Measurements from ENCODE around the gene WBP1L.

The WBP1L gene

GRCh38 chr10:102826148-102826796 lies 82.5 kb downstream of the WBP1L start:
- no peak overlapping the region for H3K4me3 ChIP-seq (ENCODE audit: low read length)
- H3F3A ChIP-seq (ENCODE audit: control insufficient read depth, insufficient read depth): no peaks in the 10 kb centered on the region
- H3K4me2 ChIP-seq (ENCODE audit: low read length): no peak overlapping the region
- H3K36me3 ChIP-seq (ENCODE audit: control insufficient read depth, low read length): no peaks in the 10 kb centered on the region
- H3K4me1 ChIP-seq (ENCODE audit: control insufficient read depth, low read length): no peaks in the 10 kb centered on the region
- TF ChIP-seq, protein P1, sequence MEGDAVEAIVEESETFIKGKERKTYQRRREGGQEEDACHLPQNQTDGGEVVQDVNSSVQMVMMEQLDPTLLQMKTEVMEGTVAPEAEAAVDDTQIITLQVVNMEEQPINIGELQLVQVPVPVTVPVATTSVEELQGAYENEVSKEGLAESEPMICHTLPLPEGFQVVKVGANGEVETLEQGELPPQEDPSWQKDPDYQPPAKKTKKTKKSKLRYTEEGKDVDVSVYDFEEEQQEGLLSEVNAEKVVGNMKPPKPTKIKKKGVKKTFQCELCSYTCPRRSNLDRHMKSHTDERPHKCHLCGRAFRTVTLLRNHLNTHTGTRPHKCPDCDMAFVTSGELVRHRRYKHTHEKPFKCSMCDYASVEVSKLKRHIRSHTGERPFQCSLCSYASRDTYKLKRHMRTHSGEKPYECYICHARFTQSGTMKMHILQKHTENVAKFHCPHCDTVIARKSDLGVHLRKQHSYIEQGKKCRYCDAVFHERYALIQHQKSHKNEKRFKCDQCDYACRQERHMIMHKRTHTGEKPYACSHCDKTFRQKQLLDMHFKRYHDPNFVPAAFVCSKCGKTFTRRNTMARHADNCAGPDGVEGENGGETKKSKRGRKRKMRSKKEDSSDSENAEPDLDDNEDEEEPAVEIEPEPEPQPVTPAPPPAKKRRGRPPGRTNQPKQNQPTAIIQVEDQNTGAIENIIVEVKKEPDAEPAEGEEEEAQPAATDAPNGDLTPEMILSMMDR (IDR thresholded peaks at IDR 0.05; ENCODE audit: low read depth, low read length, poor library complexity, severe bottlenecking): no peak
- TF ChIP-seq EZH2phosphoT487 (IDR thresholded peaks at IDR 0.05; ENCODE audit: borderline replicate concordance, low read length): no peak
- H3K9me3 ChIP-seq (ENCODE audit: control insufficient read depth, insufficient read depth, low read length): no peaks in the 10 kb centered on the region
- peaks cover 3% of the 10 kb centered on the region; the same call in 1 of the 2 replicates for H3K27me3 ChIP-seq (ENCODE audit: control insufficient read depth, low read length)
- no peaks in the 10 kb centered on the region for H3K79me2 ChIP-seq (ENCODE audit: control insufficient read depth, low read length)
- no peaks in the 10 kb centered on the region for H3K9me2 ChIP-seq (replicated peaks; ENCODE audit: control insufficient read depth, low read length)
- no peaks in the 10 kb centered on the region for H4K20me1 ChIP-seq (ENCODE audit: control insufficient read depth, insufficient read depth, low read depth, low read length)
- no peak overlapping the region for H3K27ac ChIP-seq (ENCODE audit: low read depth, low read length)

GRCh38 chr10:102827597-102827975 lies 83.8 kb downstream of the WBP1L start:
- H3K4me2 ChIP-seq (ENCODE audit: low read length): no peak overlapping the region
- H3K36me3 ChIP-seq (ENCODE audit: control insufficient read depth, low read length): no peaks in the 10 kb centered on the region
- H3K9me2 ChIP-seq (replicated peaks; ENCODE audit: control insufficient read depth, low read length): no peaks in the 10 kb centered on the region
- H4K20me1 ChIP-seq (ENCODE audit: control insufficient read depth, insufficient read depth, low read depth, low read length): no peaks in the 10 kb centered on the region
- H3K4me3 ChIP-seq (ENCODE audit: low read length): no peak overlapping the region
- H3K79me2 ChIP-seq (ENCODE audit: control insufficient read depth, low read length): no peaks in the 10 kb centered on the region
- peaks cover 3% of the 10 kb centered on the region; the same call in 1 of the 2 replicates for H3K27me3 ChIP-seq (ENCODE audit: control insufficient read depth, low read length)
- TF ChIP-seq, protein P1 (IDR thresholded peaks at IDR 0.05; ENCODE audit: low read depth, low read length, poor library complexity, severe bottlenecking): no peak
- TF ChIP-seq EZH2phosphoT487 (IDR thresholded peaks at IDR 0.05; ENCODE audit: borderline replicate concordance, low read length): no peak
- no peaks in the 10 kb centered on the region for H3F3A ChIP-seq (ENCODE audit: control insufficient read depth, insufficient read depth)
- no peaks in the 10 kb centered on the region for H3K4me1 ChIP-seq (ENCODE audit: control insufficient read depth, low read length)
- H3K9me3 ChIP-seq (ENCODE audit: control insufficient read depth, insufficient read depth, low read length): no peaks in the 10 kb centered on the region
- H3K27ac ChIP-seq (ENCODE audit: low read depth, low read length): no peak overlapping the region

- no peaks in the 10 kb centered on the region for H3K9me3 ChIP-seq (ENCODE audit: control insufficient read depth, insufficient read depth, low read length)
- H3K36me3 ChIP-seq (ENCODE audit: control insufficient read depth, low read length): no peaks in the 10 kb centered on the region
- peaks cover 3% of the 10 kb centered on the region; the same call in 1 of the 2 replicates for H3K27me3 ChIP-seq (ENCODE audit: control insufficient read depth, low read length)
- H4K20me1 ChIP-seq (ENCODE audit: control insufficient read depth, insufficient read depth, low read depth, low read length): no peaks in the 10 kb centered on the region
- H3K4me2 ChIP-seq (ENCODE audit: low read length): no peak overlapping the region
- no peak overlapping the region for H3K4me3 ChIP-seq (ENCODE audit: low read length)
- no peak overlapping the region for H3K27ac ChIP-seq (ENCODE audit: low read depth, low read length)
- H3F3A ChIP-seq (ENCODE audit: control insufficient read depth, insufficient read depth): no peaks in the 10 kb centered on the region
- no peaks in the 10 kb centered on the region for H3K4me1 ChIP-seq (ENCODE audit: control insufficient read depth, low read length)
- TF ChIP-seq EZH2phosphoT487 (IDR thresholded peaks at IDR 0.05; ENCODE audit: borderline replicate concordance, low read length): no peak
- TF ChIP-seq, protein P1 (IDR thresholded peaks at IDR 0.05; ENCODE audit: low read depth, low read length, poor library complexity, severe bottlenecking): no peak
- no peaks in the 10 kb centered on the region for H3K9me2 ChIP-seq (replicated peaks; ENCODE audit: control insufficient read depth, low read length)
- H3K79me2 ChIP-seq (ENCODE audit: control insufficient read depth, low read length): no peaks in the 10 kb centered on the region
Measured at GRCh38 chr10:102831322-102832071, 87.7 kb downstream of the WBP1L start.

Data from DOHH2 (cell line).